ENCODE results near the gene NMNAT1.

DNA sequence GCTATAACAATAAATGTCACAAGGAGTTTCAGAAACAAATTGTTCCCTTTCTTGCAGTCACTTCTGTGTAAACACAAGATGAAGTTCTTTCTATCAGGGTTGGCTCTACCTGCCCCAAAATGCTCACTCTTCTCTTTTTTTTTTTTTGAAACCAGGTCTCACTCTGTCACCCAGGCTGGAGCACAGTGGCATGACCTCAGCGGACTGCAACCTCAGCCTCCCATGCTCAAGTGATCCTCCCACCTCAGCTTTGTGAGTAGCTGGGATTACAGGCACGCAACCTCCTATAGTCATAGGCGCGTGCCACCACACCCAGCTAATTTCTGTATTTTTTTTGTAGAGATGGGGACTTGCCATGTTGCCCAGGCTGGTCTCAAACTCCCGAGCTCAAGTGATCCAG is 22.7 kb upstream of the NMNAT1 start:
- no peak for TF ChIP-seq CTBP2 (IDR thresholded peaks at IDR 0.05; ENCODE audit: borderline replicate concordance, insufficient read depth, insufficient read length, low read length)
- no peak for TF ChIP-seq POLR2AphosphoS5 (IDR thresholded peaks at IDR 0.05; ENCODE audit: low read depth, low read length)

All from H1 (cell line).